ENCODE measurements around the gene DNASE1L2.

DNASE1L2 gene

DNA sequence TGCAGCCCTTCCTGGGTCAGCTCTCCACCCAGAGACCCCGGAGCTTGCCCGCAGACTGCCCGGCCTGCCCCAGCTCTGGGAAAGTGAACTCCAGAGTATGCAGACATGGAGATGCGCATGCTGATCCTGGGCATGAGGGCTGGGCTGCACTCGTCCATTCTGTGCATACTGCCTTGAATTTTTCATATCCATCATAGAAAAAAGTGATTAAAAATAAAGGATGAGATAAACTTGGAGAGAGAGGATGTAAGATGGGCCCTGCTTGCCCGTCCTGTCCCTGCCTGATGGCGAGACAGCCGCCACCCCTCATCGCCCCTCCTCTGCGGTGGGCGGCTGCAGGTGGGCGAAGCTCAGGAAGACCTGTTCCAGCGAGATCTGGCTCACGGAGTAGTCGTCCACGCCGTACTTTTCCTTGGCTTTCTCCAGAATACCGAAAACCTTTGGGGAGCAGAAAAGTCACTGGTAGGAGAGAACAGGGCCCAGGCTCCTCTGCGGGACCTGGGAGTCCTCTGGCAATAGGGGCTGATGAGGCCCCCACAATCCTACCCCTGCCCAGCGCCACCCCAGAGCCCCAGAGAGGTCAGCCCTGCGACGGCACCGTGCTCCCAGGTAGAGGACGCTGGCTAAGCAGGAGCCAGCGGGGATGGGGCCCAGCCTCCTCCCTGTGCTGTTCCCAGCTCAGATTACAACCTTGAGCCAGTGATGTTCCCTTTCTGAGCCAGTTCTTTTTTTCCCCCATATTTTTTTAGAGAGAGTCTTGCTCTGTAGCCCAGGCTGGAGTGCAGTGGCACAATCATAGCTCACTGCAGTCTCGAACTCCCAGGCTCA, 40.3 kb downstream of the DNASE1L2 start:
- Histone ChIP-seq H3K27me3 (ENCODE audit: low read depth, low read length) (no peaks in the 10 kb centered on the region), H3K9me3 (ENCODE audit: control insufficient read depth in 1 of 2, low read length in 2 of 2) (no peaks in the 10 kb centered on the region), H3K4me3 (ENCODE audit: low read depth in 1 of 2, low read length in 2 of 2) (no peak overlapping the region), H3K27ac (ENCODE audit: low read length) (no peak overlapping the region), H3K4me1 (ENCODE audit: control insufficient read depth in 1 of 2, insufficient read depth in 2 of 2, low read length in 2 of 2) (no peaks in the 10 kb centered on the region), H3K36me3 (ENCODE audit: control insufficient read depth in 1 of 2, insufficient read depth in 2 of 2, low read length in 2 of 2) (peaks cover 0 to 48% of the 10 kb centered on the region in 2 donors)

- Histone ChIP-seq H3K27me3 (ENCODE audit: low read depth, low read length) (no peaks in the 10 kb centered on the region), H3K4me3 (ENCODE audit: low read depth in 1 of 2, low read length in 2 of 2) (no peak overlapping the region), H3K4me1 (ENCODE audit: control insufficient read depth in 1 of 2, insufficient read depth in 2 of 2, low read length in 2 of 2) (no peaks in the 10 kb centered on the region), H3K27ac (ENCODE audit: low read length) (no peak overlapping the region), H3K9me3 (ENCODE audit: control insufficient read depth in 1 of 2, low read length in 2 of 2) (no peaks in the 10 kb centered on the region), H3K36me3 (ENCODE audit: control insufficient read depth in 1 of 2, insufficient read depth in 2 of 2, low read length in 2 of 2) (peaks cover 0 to 48% of the 10 kb centered on the region in 2 donors)
These were observed 41.4 kb downstream of the DNASE1L2 start for GRCh38 chr16:2277466-2278271.

GRCh38 chr16:2278272-2278608, 42.0 kb downstream of the DNASE1L2 start:
- Histone ChIP-seq H3K36me3 (ENCODE audit: control insufficient read depth in 1 of 2, insufficient read depth in 2 of 2, low read length in 2 of 2) (peaks cover 0 to 54% of the 10 kb centered on the region in 2 donors), H3K4me3 (ENCODE audit: low read depth in 1 of 2, low read length in 2 of 2) (no peak overlapping the region), H3K27me3 (ENCODE audit: low read depth, low read length) (no peaks in the 10 kb centered on the region), H3K27ac (ENCODE audit: low read length) (no peak overlapping the region), H3K4me1 (ENCODE audit: control insufficient read depth in 1 of 2, insufficient read depth in 2 of 2, low read length in 2 of 2) (no peaks in the 10 kb centered on the region), H3K9me3 (ENCODE audit: control insufficient read depth in 1 of 2, low read length in 2 of 2) (no peaks in the 10 kb centered on the region)

- Histone ChIP-seq H3K9me3 (ENCODE audit: control insufficient read depth in 1 of 2, low read length in 2 of 2) (no peaks in the 10 kb centered on the region), H3K27me3 (ENCODE audit: low read depth, low read length) (no peaks in the 10 kb centered on the region), H3K36me3 (ENCODE audit: control insufficient read depth in 1 of 2, insufficient read depth in 2 of 2, low read length in 2 of 2) (peaks cover 0 to 61% of the 10 kb centered on the region in 2 donors), H3K27ac (ENCODE audit: low read length) (no peak overlapping the region), H3K4me3 (ENCODE audit: low read depth in 1 of 2, low read length in 2 of 2) (no peak overlapping the region), H3K4me1 (ENCODE audit: control insufficient read depth in 1 of 2, insufficient read depth in 2 of 2, low read length in 2 of 2) (no peaks in the 10 kb centered on the region)
These were observed 42.9 kb downstream of the DNASE1L2 start for GRCh38 chr16:2278956-2279800.

GRCh38 chr16:2280461-2280860, 44.2 kb downstream of the DNASE1L2 start:
- Histone ChIP-seq H3K27me3 (ENCODE audit: low read depth, low read length) (no peaks in the 10 kb centered on the region), H3K27ac (ENCODE audit: low read length) (no peak overlapping the region), H3K4me1 (ENCODE audit: control insufficient read depth in 1 of 2, insufficient read depth in 2 of 2, low read length in 2 of 2) (no peaks in the 10 kb centered on the region), H3K9me3 (ENCODE audit: control insufficient read depth in 1 of 2, low read length in 2 of 2) (no peaks in the 10 kb centered on the region), H3K4me3 (ENCODE audit: low read depth in 1 of 2, low read length in 2 of 2) (no peak overlapping the region), H3K36me3 (ENCODE audit: control insufficient read depth in 1 of 2, insufficient read depth in 2 of 2, low read length in 2 of 2) (peaks cover 0 to 73% of the 10 kb centered on the region in 2 donors)

- H3K27me3 ChIP-seq (ENCODE audit: low read depth, low read length) = no peaks in the 10 kb centered on the region
- no peak overlapping the region for H3K27ac ChIP-seq (ENCODE audit: low read length)
- H3K4me3 ChIP-seq (ENCODE audit: low read depth in 1 of 2, low read length in 2 of 2) = no peak overlapping the region
- H3K4me1 ChIP-seq (ENCODE audit: control insufficient read depth in 1 of 2, insufficient read depth in 2 of 2, low read length in 2 of 2) = no peaks in the 10 kb centered on the region
- H3K36me3 ChIP-seq (ENCODE audit: control insufficient read depth in 1 of 2, insufficient read depth in 2 of 2, low read length in 2 of 2) = peaks cover 0 to 77% of the 10 kb centered on the region in 2 donors
- H3K9me3 ChIP-seq (ENCODE audit: control insufficient read depth in 1 of 2, low read length in 2 of 2) = no peaks in the 10 kb centered on the region
These were observed 44.8 kb downstream of the DNASE1L2 start for GRCh38 chr16:2280981-2281542.

DNA sequence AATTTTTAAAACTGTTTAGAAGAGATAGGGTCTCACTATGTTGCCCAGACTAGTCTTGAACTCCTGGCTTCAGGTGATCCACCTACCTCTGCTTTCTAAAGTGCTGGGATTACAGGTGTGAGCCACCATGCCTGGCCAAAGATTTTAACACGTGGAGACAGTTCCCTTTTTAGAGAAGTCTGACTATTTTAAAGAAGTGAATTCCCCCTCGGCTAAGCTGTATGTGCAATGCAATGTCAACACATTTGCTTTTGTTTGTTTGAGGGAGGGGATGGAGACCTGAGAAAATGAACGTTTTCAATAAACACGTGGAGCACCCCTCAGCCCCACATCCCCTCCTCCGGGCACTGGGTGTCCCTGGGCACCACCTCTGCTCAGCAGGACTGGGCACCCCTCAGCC, 46.0 kb downstream of the DNASE1L2 start:
- H3K27me3 ChIP-seq (ENCODE audit: low read depth, low read length) = no peaks in the 10 kb centered on the region
- H3K4me3 ChIP-seq (ENCODE audit: low read depth in 1 of 2, low read length in 2 of 2) = no peak overlapping the region
- no peaks in the 10 kb centered on the region for H3K9me3 ChIP-seq (ENCODE audit: control insufficient read depth in 1 of 2, low read length in 2 of 2)
- H3K27ac ChIP-seq (ENCODE audit: low read length) = no peak overlapping the region
- H3K36me3 ChIP-seq (ENCODE audit: control insufficient read depth in 1 of 2, insufficient read depth in 2 of 2, low read length in 2 of 2) = peaks cover 0 to 80% of the 10 kb centered on the region in 2 donors
- no peaks in the 10 kb centered on the region for H3K4me1 ChIP-seq (ENCODE audit: control insufficient read depth in 1 of 2, insufficient read depth in 2 of 2, low read length in 2 of 2)

- no peaks in the 10 kb centered on the region for H3K9me3 ChIP-seq (ENCODE audit: control insufficient read depth in 1 of 2, low read length in 2 of 2)
- H3K36me3 ChIP-seq (ENCODE audit: control insufficient read depth in 1 of 2, insufficient read depth in 2 of 2, low read length in 2 of 2) = peaks cover 0 to 80% of the 10 kb centered on the region in 2 donors
- no peak overlapping the region for H3K4me3 ChIP-seq (ENCODE audit: low read depth in 1 of 2, low read length in 2 of 2)
- H3K4me1 ChIP-seq (ENCODE audit: control insufficient read depth in 1 of 2, insufficient read depth in 2 of 2, low read length in 2 of 2) = no peaks in the 10 kb centered on the region
- no peaks in the 10 kb centered on the region for H3K27me3 ChIP-seq (ENCODE audit: low read depth, low read length)
- H3K27ac ChIP-seq (ENCODE audit: low read length) = no peak overlapping the region
These were observed 46.8 kb downstream of the DNASE1L2 start for GRCh38 chr16:2282866-2283555.

GRCh38 chr16:2284001-2284770, 47.9 kb downstream of the DNASE1L2 start:
- Histone ChIP-seq H3K9me3 (ENCODE audit: control insufficient read depth in 1 of 2, low read length in 2 of 2) (no peaks in the 10 kb centered on the region), H3K4me3 (ENCODE audit: low read depth in 1 of 2, low read length in 2 of 2) (no peak overlapping the region), H3K36me3 (ENCODE audit: control insufficient read depth in 1 of 2, insufficient read depth in 2 of 2, low read length in 2 of 2) (peaks cover 0 to 77% of the 10 kb centered on the region in 2 donors), H3K27me3 (ENCODE audit: low read depth, low read length) (no peaks in the 10 kb centered on the region), H3K27ac (ENCODE audit: low read length) (no peak overlapping the region), H3K4me1 (ENCODE audit: control insufficient read depth in 1 of 2, insufficient read depth in 2 of 2, low read length in 2 of 2) (no peaks in the 10 kb centered on the region)

All from muscle layer of duodenum (tissue), 2 donors.